Middle frontal gyrus (tissue), 1 donor: ENCODE results near the gene PPARA.
"Not testable (repeated sequence)": the region's sequence is repeated elsewhere in the genome, so short reads cannot be mapped to it uniquely, and the experiment has no call there.

Source experiments
- DNase-seq: peaks from one replicate; pipeline ENCODE4 v3.0.0-alpha.2; 2015; ENCODE audit warnings: low spot score; ENCODE audit errors: extremely low spot score

The PPARA gene

DNA sequence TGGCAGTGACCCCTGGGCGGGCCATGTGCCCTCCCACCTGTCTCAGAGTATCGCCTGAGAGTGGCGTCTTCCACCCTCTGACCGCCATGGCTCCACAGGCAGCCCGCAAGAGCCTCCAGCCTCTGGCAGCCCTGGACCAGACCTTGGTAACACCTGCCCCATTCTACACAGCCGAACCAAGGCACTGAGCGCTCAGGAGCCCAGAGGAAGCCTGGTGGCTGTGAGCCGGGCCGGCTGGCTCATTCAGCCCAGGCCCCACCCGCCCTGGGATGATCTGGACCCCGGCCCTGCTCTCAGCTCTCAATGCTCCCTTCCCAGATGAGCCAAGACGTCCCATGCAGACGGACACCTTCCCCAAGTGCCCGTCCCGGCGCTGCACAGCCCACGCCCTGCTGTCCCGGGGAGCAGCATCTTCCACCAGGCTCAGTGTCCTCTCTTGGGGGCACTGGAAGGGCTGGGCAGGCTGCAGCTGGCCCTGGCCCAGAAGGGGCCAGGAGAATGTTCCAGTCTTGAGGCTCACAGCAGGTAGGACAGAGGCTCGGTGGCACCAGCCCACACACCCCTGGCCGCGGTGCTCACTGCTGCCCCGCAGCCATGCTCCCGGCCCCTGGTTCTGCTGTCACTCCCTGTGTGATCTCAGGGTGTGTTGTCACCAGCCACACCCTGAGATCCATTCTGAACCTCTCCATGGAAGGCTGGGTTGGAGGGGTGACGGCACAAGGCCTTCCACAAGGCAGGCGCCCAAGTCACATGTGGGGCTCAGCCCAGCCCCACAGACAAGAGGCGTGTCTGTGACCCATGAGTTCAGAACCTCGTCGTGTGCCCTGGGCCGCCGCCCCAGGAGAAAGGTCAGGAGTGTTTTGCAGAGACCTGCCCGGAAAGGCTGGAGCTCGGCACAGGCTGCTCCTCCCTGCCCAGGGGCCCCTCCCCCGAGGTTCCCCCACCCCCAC, 24.2 kb upstream of the PPARA start:
- no peak for DNase-seq

DNA sequence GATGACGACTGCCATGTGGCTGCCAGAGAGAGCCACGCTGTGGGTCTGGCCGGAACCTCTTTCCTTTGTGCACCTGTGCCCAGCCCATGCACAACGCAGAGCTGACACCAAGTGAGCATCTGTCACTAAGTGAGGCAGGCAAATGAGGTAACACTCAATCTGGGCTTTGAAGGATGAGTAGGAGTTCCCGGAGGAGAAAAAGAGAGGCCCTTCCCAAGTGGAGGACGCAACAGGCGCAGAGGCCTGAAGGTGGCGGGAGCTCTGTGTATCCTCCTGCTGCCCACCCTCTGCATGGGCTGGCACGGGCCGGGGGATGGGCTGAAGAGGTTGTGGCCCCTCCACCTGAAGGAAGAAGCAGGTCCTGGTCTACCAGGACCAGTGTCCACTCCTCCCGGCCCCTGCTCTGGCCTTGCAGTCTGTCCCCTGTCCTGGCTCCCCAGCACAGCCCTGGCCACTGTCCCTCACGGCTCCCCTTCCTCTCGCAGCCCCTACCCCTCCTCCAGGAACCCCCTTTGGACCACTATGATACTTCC, 23.4 kb upstream of the PPARA start:
- DNase-seq: no peak

DNA sequence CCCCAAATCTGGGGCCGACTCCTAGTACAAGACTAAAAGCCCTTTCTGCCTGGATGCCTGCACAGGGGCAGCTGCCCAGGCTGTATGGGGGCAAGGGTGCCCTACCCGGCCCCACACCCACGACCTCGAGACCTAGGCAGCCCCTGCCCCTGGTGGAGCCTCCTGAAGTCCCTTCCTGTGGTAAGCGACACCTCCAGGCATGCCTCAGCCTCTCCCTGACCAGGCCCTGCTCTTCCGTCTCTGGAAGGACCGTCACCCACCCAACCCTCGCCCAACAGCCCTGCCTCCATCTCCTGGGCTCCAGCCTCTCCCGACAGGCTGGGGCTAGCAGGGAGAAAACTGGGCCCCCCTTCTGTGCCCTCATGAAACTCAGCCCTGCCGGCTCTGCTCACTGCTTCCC, 22.8 kb upstream of the PPARA start:
- DNase-seq: no peak

DNA sequence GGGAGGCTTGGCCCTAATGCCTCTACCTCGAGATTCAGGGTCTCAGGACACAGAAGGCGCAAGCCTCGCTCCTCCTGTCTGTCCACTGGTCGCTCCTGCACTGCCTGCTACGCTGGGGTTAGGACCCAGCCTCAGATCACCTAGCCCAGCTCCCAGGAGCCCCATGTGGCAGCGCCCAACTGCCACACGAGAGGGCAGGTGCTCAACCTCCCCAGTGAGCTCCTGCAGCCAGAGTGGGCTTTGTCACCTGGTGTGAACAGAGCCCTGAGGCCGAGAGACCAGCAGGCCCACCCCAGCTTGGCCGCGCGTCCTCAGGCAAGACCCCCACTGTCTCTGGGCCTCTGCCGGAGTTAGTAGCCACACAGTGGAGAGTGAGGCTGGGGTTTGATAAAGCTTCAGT, 21.7 kb upstream of the PPARA start:
- no peak for DNase-seq

DNA sequence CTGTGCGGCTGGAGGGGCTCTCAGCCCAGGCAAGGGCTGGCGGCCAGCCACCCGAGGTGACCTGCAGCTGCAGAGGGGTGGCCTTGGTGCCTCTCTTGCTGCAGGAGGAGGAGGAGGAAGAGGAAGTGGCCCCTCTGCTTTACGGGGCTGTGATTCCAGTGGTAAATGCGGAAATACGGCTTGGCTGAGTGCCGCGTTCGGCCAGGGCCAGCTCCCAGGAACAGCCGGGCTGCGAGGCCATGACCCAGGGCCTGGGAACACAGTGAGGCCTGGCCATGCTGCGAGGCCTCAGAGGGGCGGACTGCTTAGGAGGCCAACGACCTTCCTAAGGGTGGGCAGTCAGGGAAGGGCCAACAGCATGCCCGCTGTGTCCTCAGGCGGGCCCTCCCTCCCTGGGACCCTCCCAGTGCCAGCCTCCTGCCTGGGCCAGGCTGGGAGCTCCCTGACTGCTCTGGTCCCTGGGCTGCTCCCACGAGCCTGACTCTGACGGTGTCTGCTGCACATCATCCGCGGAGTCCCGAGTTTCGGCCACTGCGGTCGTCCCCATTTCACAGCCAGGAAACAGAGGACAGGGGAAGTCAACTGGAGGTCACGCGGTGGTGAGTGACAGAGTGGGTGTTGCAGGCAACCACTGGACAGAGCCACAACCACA, 20.8 kb upstream of the PPARA start:
- no peak for DNase-seq

DNA sequence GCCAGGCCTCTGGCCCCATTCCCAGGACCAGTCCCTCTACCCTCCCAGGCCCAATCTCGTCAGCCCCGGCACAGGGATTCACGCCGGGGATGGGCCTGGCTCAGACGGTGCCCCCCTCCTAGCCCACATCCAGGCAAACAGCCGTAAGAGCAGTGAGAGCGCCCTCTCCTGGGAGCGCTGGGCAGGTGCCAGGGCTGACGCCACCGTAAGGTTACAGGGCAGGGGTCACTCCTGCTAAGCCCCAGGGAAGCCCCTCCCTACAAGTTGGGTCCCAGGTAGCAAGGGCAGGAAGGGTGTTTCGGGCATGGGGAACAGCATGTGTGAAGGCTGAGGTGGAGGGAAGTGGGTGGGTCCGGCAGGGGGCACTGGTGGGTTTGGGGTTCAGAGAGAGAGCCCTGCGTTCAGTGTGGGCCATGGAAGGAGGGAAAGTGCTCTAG, 19.2 kb upstream of the PPARA start:
- no peak for DNase-seq

DNA sequence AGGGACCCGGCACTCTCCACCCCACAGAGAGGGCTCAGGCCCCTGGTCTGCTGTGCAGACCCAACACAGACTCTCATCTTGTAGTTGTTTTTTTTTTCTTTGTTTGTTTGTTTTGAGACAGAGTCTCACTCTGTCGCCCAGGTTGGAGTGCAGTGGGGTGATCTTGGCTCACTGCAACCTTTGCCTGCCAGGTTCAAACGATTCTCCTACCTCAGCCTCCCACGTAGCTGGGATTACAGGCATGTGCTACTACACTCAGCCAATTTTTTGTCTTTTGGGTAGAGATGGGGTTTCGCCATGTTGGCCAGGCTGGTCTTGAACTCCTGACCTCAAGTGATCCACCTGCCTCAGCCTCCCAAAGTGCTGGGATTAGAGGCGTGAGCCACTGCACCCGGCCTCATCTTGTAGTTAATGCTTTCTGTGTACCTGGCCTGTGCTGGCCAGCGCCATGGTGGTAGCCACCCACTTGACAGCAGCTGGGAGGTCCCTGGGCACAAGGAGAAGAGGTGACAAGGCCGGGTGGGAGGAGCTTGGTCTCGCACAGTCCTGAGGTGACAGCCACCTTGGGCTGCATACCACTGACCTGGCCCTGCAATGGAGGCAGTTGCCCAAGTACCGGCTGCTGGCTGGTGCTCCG, 18.0 kb upstream of the PPARA start:
- DNase-seq: not testable (repeated sequence)

DNA sequence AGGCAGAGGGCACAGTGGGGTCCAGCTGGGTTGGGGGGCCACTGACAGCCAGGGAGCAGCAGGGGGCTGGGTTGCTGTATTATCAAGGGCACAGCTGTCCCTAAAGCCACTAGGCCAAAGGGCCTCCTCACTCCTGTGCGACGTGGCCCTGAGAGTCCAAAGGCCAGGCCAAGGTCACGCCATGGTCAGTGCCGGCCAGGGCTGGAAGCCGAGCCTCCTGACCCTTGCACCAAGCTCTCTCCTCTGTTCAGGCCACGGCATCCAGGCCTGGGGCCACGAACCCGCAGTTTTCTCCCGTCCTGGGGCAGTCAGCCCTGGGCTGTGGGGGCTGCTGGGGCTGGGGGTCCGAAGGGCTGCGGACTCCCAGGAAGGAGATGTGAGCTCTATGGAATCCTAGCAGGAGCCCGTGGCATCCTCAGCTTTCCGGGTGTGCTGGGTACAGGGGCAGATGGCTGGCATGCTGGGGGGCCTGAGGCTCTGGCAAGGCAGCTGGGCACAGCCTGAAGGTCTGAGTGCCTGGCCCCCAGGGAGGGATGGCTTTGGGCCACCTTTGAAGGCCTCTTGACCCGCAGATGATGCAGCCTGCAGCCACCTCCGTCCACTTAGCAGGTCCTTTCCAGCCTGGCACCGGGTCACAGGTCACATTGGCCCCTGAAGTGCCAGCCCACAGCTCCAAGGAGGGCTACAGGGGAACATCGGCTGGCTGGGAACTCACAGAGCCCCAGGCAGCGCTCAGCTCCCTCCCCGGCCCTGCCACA, 17.3 kb upstream of the PPARA start:
- no peak for DNase-seq

DNA sequence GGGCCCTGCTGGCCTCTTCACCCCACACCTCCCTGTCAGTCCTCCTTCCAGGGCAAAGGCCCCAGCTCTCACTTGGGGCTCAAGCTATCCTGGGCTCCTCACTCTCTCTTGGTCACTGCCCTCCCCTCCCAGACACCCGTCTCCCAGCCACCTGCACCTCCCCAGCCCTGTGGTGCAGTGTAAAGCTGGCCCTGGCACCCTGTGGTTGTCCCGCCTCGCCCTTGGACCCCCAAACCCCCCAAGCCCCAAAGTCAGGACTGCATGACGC, 16.8 kb upstream of the PPARA start:
- DNase-seq: no peak

DNA sequence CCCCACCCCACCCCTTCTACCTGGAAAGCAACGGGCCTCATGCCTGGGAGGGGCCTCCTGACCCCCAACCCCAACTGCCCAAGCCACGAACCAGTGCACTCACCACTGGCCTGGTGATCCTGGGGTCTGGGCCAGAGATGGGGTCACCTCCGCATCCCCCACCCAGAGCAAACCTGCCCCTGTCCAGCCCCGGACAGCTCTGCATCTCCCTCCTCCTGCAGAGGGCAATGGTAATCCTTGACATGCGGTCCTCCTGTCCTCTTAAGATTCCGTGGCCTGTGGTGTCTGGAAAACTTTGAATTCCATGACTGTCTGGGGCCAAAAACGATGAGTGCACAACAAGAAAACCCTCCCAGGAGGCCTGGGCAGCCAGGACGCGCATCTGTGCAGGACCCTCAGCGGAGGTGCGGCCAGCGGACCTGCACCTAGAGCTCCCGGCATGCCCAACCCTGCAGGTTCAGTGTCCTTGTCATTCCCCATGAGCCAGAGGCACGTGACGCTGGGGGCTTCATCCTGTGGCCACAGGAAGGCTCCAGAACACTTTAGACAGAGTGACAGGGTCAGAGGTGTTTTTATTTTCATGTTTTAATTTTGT, 16.1 kb upstream of the PPARA start:
- DNase-seq: no peak

DNA sequence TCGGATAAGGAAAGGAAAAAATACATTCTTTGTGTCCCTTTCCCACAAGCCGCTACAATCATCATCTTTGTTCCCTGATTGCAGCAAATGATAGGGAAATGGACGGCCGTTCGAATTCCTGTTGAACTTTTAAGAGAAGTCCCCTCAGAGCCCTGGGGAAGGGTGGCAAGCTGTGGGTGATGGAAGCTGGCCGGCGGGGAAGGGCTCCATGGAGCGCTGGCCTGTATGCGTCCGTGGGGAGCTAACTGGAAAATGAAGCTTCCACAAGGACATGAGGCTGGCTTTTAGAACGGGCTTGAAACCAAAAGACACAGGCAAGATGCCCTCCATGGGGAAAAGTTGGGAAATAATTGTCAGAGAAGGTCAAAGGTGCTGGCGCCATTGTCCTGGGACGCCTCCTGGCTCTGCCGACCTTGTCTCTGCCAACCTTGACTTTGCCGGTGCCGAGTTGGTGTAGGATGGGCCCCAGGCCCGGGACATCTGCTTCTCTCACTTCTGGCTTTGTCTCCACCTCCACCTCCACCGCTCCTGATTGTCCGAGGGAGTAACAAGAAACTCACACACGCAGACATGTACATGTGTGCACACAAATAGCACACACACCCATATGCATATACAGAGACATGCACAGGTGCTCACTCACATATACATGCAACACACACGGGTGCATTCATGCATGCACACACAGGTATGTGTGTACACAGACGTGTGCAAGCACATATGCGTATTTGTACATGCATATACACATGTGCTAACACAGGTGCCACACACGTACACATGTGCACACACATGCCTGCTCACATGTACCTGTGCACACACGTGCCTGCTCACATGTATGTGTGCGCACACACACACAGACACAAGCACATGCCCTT, 14.5 kb upstream of the PPARA start:
- DNase-seq: no peak

DNA sequence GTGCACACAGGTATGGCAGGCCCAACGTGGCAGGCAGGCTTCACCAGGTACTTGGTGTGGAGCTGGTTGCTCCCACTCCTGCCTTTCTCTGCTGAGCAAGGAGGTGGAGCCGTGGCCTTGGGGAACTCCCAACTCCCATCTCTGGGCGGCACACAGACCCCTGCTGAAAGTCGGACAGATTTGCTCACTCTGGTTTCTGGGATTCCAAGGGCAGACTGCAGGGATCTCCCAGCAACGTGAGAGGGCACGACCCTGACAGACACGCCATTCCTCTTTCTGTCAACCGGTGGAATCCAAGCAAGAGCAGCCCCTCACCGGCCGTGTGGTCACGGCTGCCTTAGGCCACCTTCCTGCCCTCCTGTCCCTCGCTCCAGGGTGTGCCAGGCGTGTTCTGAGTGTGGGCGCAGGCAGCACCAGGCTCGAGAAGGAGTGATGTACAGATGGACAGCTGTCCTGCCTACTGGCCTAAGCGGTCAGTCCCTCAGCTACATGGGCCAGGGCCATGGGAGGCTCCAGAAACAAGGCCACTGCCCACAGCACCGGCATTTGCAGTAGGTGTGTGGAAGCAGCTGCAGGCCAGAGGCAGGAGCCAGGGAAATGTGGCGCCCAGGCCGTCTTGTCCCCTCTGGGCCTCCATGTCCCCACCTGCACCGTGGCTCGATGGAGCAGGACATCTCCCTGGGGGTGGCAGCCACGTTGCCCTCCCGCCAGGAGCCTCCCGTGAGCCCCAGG, 13.7 kb upstream of the PPARA start:
- no peak for DNase-seq

DNA sequence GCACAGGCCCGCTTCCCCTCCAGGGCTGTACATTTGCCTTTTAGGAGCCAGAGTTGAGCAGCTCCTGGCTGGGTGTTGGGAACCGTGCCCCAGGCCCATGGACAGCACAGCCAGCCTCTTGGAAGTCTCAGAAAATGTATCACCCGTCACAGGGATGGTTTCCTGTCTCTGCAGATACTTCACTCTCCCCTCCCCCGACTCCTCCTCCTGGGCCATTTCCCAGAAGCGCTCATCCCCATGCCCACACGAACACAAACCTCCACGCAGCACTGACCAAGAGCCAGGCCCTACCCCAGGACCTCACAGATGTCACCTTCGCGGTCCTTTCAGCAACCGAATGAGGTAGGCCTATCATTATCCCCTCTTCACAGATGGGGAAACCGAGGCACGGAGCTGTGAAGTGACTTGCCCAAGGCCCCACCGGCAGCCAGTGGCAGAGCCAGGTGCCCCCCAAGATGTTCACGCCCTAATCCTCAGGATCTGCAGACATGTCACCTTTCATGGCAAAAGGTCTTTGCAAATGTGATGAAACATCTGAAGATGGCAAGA, 13.0 kb upstream of the PPARA start:
- DNase-seq: no peak

DNA sequence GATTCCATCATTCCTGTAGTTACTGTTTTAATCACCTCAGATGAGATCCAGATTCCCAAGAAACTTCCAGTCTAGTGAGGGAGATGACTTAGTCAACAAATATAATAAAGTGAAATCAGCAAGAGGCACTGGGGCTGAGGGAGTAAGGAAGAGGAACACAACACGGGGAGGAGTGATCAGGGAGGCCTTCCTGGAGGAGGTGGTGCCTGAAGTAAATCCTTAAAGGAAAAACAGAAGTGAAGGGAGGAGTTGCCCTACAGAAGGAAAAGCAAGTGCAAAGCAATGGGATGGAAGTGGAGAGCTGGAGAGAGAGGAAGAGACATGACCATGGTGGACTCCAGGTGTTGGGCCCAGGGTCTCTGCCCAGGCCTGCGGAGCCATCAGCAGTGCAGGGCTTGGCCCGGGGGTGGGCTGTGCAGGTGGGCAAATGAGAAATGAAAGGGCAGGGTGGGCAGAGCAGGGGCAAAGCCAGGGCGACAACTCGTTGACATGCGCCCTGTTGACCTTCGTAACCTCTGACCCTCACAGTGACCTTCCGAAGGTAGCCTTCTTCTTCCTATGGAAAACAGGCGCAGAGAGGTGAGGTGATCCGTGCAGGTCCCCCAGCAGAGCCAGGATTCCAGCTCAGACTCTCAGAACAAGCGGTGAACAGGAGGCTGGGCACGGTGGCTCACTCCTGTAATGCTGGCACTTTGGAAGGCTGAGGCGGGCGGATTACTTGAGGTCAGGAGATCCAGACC, 12.1 kb upstream of the PPARA start:
- no peak for DNase-seq

DNA sequence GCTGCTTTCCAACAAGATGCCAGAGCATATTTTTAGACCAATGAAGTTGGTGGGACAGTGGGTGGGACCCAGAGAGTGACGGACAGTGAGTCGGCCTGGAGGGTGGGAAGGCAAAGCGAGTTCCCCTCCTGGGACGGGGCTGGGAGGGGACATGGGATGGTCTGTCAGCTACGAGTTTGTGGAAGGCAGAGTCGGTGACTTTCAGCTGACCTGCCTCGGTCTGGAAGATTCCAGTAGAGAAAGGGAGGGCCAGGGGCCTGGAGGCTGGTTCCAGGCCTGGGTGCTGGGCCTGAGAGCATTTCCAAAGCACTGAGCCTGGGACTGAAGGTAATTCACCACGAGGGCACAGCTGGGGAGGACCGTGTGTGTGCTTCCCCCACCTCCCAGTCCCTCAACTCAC, 10.9 kb upstream of the PPARA start:
- not testable (repeated sequence) for DNase-seq

DNA sequence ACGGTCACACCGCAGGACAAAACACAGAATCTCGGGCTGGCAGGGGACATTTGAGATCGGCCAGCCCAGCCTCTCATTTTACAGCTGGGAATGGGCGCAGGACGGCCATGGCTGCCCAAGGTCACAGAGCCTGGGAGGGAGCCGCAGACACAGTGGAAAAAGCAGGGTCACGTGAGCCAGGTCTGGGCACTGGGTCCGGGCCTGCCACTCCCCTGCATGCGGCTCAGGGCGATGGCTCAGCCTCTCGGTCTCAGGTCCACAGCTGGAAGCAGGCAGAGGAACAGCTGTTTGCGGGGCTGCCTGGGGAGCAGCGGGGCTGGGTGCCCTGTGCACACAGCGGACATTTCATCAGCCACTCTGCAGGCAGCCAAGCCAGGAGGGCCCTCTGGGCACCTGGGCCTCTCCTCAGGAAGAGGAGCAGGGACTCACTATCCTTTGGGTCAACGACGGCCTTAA, 10.4 kb upstream of the PPARA start:
- DNase-seq: no peak

DNA sequence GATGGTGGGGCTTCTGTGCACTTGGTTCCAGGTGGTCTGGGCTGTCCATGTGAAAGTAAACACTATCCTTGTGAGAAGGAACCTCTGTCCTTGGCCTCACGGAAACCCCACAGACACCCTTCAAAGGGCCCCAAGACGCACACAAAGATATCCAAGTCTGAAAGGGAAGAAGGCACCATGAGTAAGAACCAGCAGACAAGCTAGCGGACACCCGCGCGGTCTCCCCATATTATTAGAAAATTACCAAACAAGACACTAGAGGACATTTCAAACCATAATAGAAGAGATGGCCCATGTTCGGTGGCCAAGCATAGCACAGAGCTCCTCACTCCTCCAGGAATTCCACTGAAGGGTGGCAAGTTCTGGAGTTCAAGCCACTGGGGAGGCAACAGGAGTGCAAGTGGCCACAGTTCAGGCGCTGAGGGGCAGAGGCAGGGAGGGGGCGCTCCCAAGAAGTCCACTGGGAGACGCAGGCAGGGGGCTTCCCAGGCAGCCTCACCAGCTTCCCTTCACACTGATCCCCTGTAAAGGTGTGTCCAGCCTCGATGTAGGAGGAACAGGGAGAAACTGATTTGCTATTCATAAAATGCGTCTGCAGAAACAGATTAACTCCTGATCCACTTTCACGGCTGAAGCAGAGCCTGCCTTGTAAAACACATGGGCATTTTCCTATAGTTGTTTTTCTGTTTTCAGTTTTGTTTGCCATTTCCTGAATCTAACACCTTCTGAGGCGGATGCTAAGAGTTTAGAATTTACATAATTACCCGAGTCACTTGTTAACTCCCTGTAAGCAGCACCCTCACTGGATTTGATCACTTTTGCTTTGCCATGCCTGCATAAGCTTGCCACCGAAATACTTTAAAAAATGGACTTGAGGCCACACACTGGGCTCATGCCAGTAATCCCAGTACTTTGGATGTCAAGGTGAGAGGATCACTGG, 9.1 kb upstream of the PPARA start:
- no peak for DNase-seq
